Neutrophil (primary cell): ENCODE measurements around the gene EHMT1.

Experiments used
- H3K27ac ChIP-seq: fragments of 200-600 bp; sonication (generic); 2 replicates; pipeline ENCODE4 v1.5.1; 2016; ENCODE audit warnings: mild to moderate bottlenecking, moderate library complexity
- H3K27me3 ChIP-seq: fragments of 200-600 bp; sonication (generic); 2 replicates; pipeline ENCODE4 v1.6.0; 2016; ENCODE audit warnings: mild to moderate bottlenecking
- H3K36me3 ChIP-seq: fragments of 200-600 bp; sonication (generic); 2 replicates; pipeline ENCODE4 v1.5.1; 2017
- H3K4me1 ChIP-seq, 2 experiments: fragments of 200-600 bp in 1 of 2; sonication (generic) in 1 of 2; 1 replicate in 1 of 2; 2 replicates in 1 of 2; pipeline versions ENCODE4 v1.5.1 to v1.6.1; 2013 to 2016; ENCODE audit warnings: low read depth in 1 of 2, low read length in 1 of 2, mild to moderate bottlenecking in 1 of 2, moderate library complexity in 1 of 2; ENCODE audit not compliant: control insufficient read depth in 1 of 2, insufficient read depth in 1 of 2
- H3K4me3 ChIP-seq, 2 experiments: fragments of 200-600 bp in 1 of 2; sonication (generic) in 1 of 2; 1 replicate in 1 of 2; 2 replicates in 1 of 2; pipeline ENCODE4 v1.5.1; 2013 to 2016; ENCODE audit warnings: low read depth in 1 of 2, low read length in 1 of 2, mild to moderate bottlenecking in 1 of 2, moderate library complexity in 1 of 2
- H3K9me3 ChIP-seq: fragments of 200-600 bp; sonication (generic); 2 replicates; pipeline ENCODE4 v1.5.1; 2016
- CTCF ChIP-seq: fragments of 200-600 bp; sonication (generic); IDR thresholded peaks from 2 replicates; pipeline ENCODE4 v1.5.1; 2016; ENCODE audit warnings: antibody characterized with exemption

Gene EHMT1

GRCh38 chr9:137812356-137813023 lies 193.7 kb downstream of the EHMT1 start:
- no peak for TF ChIP-seq CTCF
- no peaks in the 10 kb centered on the region for H3K4me1 ChIP-seq
- no peak overlapping the region for H3K27ac ChIP-seq
- no peaks in the 10 kb centered on the region for H3K27me3 ChIP-seq
- H3K4me3 ChIP-seq, result no peak overlapping the region
- H3K9me3 ChIP-seq, result peaks cover 7% of the 10 kb centered on the region
- peaks cover 90% of the 10 kb centered on the region for H3K36me3 ChIP-seq

DNA sequence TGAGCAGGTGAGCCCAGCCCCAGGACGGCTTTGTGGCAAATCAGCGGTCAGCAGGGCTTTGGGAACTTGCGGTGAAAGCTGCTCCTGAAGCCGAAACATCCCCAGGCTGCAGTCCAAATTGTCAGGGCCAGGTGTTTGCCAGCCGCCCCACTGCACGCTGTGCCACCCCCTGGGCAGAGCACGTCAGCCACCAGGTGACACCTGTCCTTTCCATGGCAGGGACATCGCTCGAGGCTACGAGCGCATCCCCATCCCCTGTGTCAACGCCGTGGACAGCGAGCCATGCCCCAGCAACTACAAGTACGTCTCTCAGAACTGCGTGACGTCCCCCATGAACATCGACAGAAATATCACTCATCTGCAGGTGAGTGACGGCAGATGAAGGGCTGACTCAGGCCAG lies 194.4 kb downstream of the EHMT1 start:
- Histone ChIP-seq H3K4me1 (no peaks in the 10 kb centered on the region), H3K9me3 (peaks cover 13% of the 10 kb centered on the region), H3K27ac (no peak overlapping the region), H3K36me3 (peaks cover 90% of the 10 kb centered on the region), H3K27me3 (no peaks in the 10 kb centered on the region), H3K4me3 (no peak overlapping the region)
- TF ChIP-seq CTCF, result no peak

- Histone ChIP-seq H3K27me3 (no peaks in the 10 kb centered on the region), H3K4me3 (no peak overlapping the region), H3K27ac (no peak overlapping the region), H3K36me3 (peaks cover 88% of the 10 kb centered on the region), H3K4me1 (no peaks in the 10 kb centered on the region), H3K9me3 (peaks cover 15% of the 10 kb centered on the region)
- no peak for TF ChIP-seq CTCF
Measured at GRCh38 chr9:137813651-137814415, 195.0 kb downstream of the EHMT1 start.

DNA sequence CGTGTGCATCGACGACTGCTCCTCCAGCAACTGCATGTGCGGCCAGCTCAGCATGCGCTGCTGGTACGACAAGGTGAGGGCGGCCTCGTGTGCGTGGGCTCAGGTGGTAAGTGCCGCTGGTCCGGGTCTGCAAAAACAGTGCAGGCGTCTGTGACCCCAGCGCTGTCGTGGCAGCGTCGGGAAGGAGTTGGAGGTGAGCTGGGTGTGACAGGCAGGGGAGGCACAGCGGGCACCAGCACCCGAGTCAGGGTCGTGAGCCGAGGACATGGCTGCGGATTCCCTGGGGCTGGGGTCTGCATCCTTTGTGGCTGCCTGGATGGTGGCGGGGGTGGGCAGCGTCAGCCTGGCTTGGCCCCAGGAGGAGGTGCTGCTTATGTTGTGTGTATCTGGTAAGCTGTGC lies 195.6 kb downstream of the EHMT1 start:
- peaks cover 15% of the 10 kb centered on the region for H3K9me3 ChIP-seq
- H3K36me3 ChIP-seq, result peaks cover 82% of the 10 kb centered on the region
- H3K4me1 ChIP-seq, result no peaks in the 10 kb centered on the region
- no peak for TF ChIP-seq CTCF
- no peaks in the 10 kb centered on the region for H3K27me3 ChIP-seq
- no peak overlapping the region for H3K27ac ChIP-seq
- H3K4me3 ChIP-seq, result no peak overlapping the region

- no peak for TF ChIP-seq CTCF
- H3K27me3 ChIP-seq, result no peaks in the 10 kb centered on the region
- peaks cover 81% of the 10 kb centered on the region for H3K36me3 ChIP-seq
- no peaks in the 10 kb centered on the region for H3K4me1 ChIP-seq
- H3K9me3 ChIP-seq, result peaks cover 19% of the 10 kb centered on the region
- H3K27ac ChIP-seq, result no peak overlapping the region
- H3K4me3 ChIP-seq, result no peak overlapping the region
Measured at GRCh38 chr9:137814841-137815240, 196.0 kb downstream of the EHMT1 start.
